Caco-2 (cell line): ENCODE data around the gene ATP5F1B. TPM values are rescaled to one million over a fixed set of nuclear protein-coding genes. Genes with fewer than 3 reads are reported as not detected.

Source experiments
- BruUV-seq: library from RNA; stranded (reverse); fragments of 400-500 nt; replicated peaks from 2 replicates; lab custom pipeline; 2021; lab: Mats Ljungman, UMichigan
- CTCF ChIA-PET: fragments of 300-600 bp; sonication (Branson Sonifier 250); formaldehyde crosslinking; loops from one replicate; lab custom pipeline; 2022; ENCODE audit warnings: antibody characterized with exemption; lab: Charles Lee
- POLR2A ChIA-PET: fragments of 300-600 bp; sonication (Branson Sonifier 250); formaldehyde crosslinking; loops from one replicate; lab custom pipeline; 2022; ENCODE audit warnings: antibody characterized with exemption; lab: Charles Lee
- DNase-seq, 2 experiments: peaks; one replicate each; pipeline versions ENCODE4 v3.0.0 to v3.0.0-alpha.2; 2020 to 2022
- H3K27me3 ChIP-seq: replicated peaks from 2 replicates; pipeline ENCODE4 v1.6.0; 2011; ENCODE audit warnings: low read length; ENCODE audit not compliant: control insufficient read depth, insufficient read depth
- H3K36me3 ChIP-seq: 2 replicates; pipeline ENCODE4 v1.5.1; 2011; ENCODE audit warnings: low read length; ENCODE audit not compliant: control insufficient read depth, insufficient read depth
- H3K4me1 ChIP-seq: fragments of 250-450 bp; sonication (Bioruptor Pico); 2 replicates; pipeline ENCODE4 v1.5.1; 2020; ENCODE audit warnings: mild to moderate bottlenecking
- H3K4me3 ChIP-seq: 2 replicates; pipeline ENCODE4 v1.5.1; 2011; ENCODE audit warnings: low read depth, mild to moderate bottlenecking, control low read depth, low read length
- H3K9me3 ChIP-seq: fragments of 250-450 bp; sonication (Bioruptor Pico); 2 replicates; pipeline ENCODE4 v1.5.1; 2020; ENCODE audit warnings: mild to moderate bottlenecking, moderate library complexity
- H3K27ac Mint-ChIP-seq: one replicate; pipeline ENCODE4 v1.8.0; 2022; ENCODE audit warnings: mixed read lengths; ENCODE audit not compliant: unreplicated experiment
- H3K27me3 Mint-ChIP-seq: one replicate; pipeline ENCODE4 v1.8.0; 2022; ENCODE audit warnings: mixed read lengths; ENCODE audit not compliant: insufficient read depth, unreplicated experiment
- H3K36me3 Mint-ChIP-seq: one replicate; pipeline ENCODE4 v1.8.0; 2022; ENCODE audit warnings: mild to moderate bottlenecking, mixed read lengths; ENCODE audit not compliant: insufficient read depth, unreplicated experiment
- H3K4me1 Mint-ChIP-seq: one replicate; pipeline ENCODE4 v1.8.0; 2022; ENCODE audit warnings: low read depth, mixed read lengths; ENCODE audit not compliant: unreplicated experiment
- H3K4me3 Mint-ChIP-seq: one replicate; pipeline ENCODE4 v1.8.0; 2022; ENCODE audit warnings: mild to moderate bottlenecking, moderate library complexity, mixed read lengths; ENCODE audit not compliant: unreplicated experiment
- H3K9me3 Mint-ChIP-seq: one replicate; pipeline ENCODE4 v1.8.0; 2022; ENCODE audit warnings: mixed read lengths; ENCODE audit not compliant: unreplicated experiment
- CTCF ChIP-seq, 2 experiments: fragments of 200-600 bp in 1 of 2; IDR thresholded peaks; 1 replicate in 1 of 2; 2 replicates in 1 of 2; pipeline versions ENCODE4 v1.5.1 to v1.8.0; 2011 to 2022; ENCODE audit warnings: antibody characterized with exemption in 1 of 2, control low read depth in 1 of 2, inconsistent platforms in 1 of 2, low read depth in 1 of 2, low read length in 1 of 2, mild to moderate bottlenecking in 1 of 2, moderate library complexity in 1 of 2; ENCODE audit not compliant: insufficient read depth in 1 of 2, severe bottlenecking in 1 of 2, unreplicated experiment in 1 of 2
- intact Hi-C: fragments of 100-400 bp; cut with micrococcal nuclease; formaldehyde crosslinking; loops from one replicate; pipeline ENCODE4 v1.10.0; 2022; ENCODE audit not compliant: unreplicated experiment
- total RNA-seq: library from RNA; stranded (reverse); gene quantifications from 2 replicates; pipeline ENCODE4 v1.2.3, GENCODE V29; 2022

The ATP5F1B gene
- total RNA-seq, 1 experiment from 2014 or later, result 740 TPM

- Mint-ChIP-seq H3K27me3 (no peaks in the 10 kb centered on the region), H3K9me3 (no peaks in the 10 kb centered on the region), H3K27ac (no peak overlapping the region), H3K4me1 (no peaks in the 10 kb centered on the region), H3K36me3 (peaks cover 57% of the 10 kb centered on the region), H3K4me3 (no peak overlapping the region)
- Histone ChIP-seq H3K27me3 (no peaks in the 10 kb centered on the region), H3K4me1 (no peaks in the 10 kb centered on the region), H3K36me3 (peaks cover 6% of the 10 kb centered on the region), H3K9me3 (no peaks in the 10 kb centered on the region), H3K4me3 (no peak overlapping the region)
- CTCF ChIA-PET, result interaction anchor here (1.1 kb wide), 1 partner anchor 20 kb away, joined by 3 read pairs; no protein-coding TSS in a partner anchor
- BruUV-seq, result no TSS peak
- no peak for TF ChIP-seq CTCF (IDR thresholded peaks at IDR 0.05; ENCODE audit: insufficient read depth in 1 of 2, low read depth in 1 of 2, low read length in 1 of 2, severe bottlenecking in 1 of 2, unreplicated experiment in 1 of 2)
- POLR2A ChIA-PET, result interaction anchor here (0.5 kb wide), 1 partner anchor 495 kb away, joined by 3 read pairs; no protein-coding TSS in a partner anchor
- no peak for DNase-seq
- intact Hi-C loops, result no loop called here
These were observed 28.9 kb downstream of the ATP5F1B start for GRCh38 chr12:56616925-56617324.

DNA sequence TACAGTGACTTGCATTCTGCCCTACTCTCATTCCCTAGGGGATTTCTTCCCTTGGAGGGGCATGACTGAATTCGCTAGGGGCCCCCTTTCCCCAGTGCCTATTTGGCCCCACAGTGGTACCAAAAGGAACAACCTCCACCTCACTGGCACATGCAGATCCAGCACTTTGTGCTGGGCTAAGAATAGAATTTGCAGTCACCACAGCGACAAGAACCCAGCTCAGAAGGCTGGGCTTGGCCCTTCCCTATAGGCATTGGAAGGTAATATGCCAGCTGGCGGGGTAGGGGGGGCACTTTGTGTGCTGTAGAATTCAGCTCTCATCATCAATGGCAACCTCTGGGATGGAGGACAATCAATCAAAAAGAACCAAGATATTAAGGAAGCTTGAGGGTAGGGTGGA is 29.5 kb downstream of the ATP5F1B start:
- H3K4me1 ChIP-seq, result no peaks in the 10 kb centered on the region
- BruUV-seq, result no TSS peak
- Mint-ChIP-seq H3K36me3 (peaks cover 64% of the 10 kb centered on the region), H3K4me1 (no peaks in the 10 kb centered on the region), H3K27ac (no peak overlapping the region), H3K9me3 (no peaks in the 10 kb centered on the region), H3K27me3 (no peaks in the 10 kb centered on the region), H3K4me3 (no peak overlapping the region)
- H3K36me3 ChIP-seq, result peaks cover 7% of the 10 kb centered on the region
- no peak overlapping the region for H3K4me3 ChIP-seq
- intact Hi-C loops, result no loop called here
- CTCF ChIA-PET, result interaction anchor here (1.1 kb wide), 1 partner anchor 21 kb away, joined by 3 read pairs; no protein-coding TSS in a partner anchor
- no peaks in the 10 kb centered on the region for H3K27me3 ChIP-seq
- no peak for TF ChIP-seq CTCF (IDR thresholded peaks at IDR 0.05; ENCODE audit: insufficient read depth in 1 of 2, low read depth in 1 of 2, low read length in 1 of 2, severe bottlenecking in 1 of 2, unreplicated experiment in 1 of 2)
- H3K9me3 ChIP-seq, result no peaks in the 10 kb centered on the region
- POLR2A ChIA-PET, result interaction anchor here (0.5 kb wide), 1 partner anchor 496 kb away, joined by 3 read pairs; no protein-coding TSS in a partner anchor
- DNase-seq, result no peak

DNA sequence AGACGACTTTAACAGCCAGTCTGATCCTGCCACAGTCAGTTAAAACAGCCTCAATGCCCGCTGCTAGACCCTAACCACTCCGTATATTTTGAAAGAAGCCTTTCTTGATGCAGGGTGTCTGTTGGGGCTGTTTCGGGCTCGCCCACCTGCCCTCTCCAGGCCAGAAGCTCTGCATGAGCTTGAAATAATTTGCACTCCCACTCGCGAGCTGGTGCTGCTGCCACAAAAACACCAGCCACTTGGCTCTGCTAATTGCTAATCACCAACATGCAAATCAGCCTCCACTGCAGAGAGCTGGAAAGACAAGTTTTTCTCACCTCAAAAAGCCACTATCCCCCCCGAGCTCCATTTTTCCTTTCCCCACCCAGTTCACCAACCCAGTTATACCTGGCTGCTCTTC is 31.2 kb downstream of the ATP5F1B start:
- ChIA-PET POLR2A (no interaction called here), CTCF (interaction anchor here (1.0 kb wide), 1 partner anchor 14 kb away, joined by 8 read pairs; no protein-coding TSS in a partner anchor)
- no TSS peak for BruUV-seq
- Histone ChIP-seq H3K9me3 (no peaks in the 10 kb centered on the region), H3K36me3 (peaks cover 7% of the 10 kb centered on the region), H3K4me3 (no peak overlapping the region), H3K4me1 (no peaks in the 10 kb centered on the region), H3K27me3 (no peaks in the 10 kb centered on the region)
- Mint-ChIP-seq H3K27ac (no peak overlapping the region), H3K9me3 (no peaks in the 10 kb centered on the region), H3K4me1 (no peaks in the 10 kb centered on the region), H3K27me3 (no peaks in the 10 kb centered on the region), H3K4me3 (no peak overlapping the region), H3K36me3 (peaks cover 72% of the 10 kb centered on the region)
- DNase-seq, result no peak
- no peak for TF ChIP-seq CTCF (IDR thresholded peaks at IDR 0.05; ENCODE audit: insufficient read depth in 1 of 2, low read depth in 1 of 2, low read length in 1 of 2, severe bottlenecking in 1 of 2, unreplicated experiment in 1 of 2)
- intact Hi-C loops, result no loop called here
